HepG2 (cell line): ENCODE results near the gene RTN4RL2. TPM values are rescaled to one million over a fixed set of nuclear protein-coding genes. Genes with fewer than 3 reads are reported as not detected.

Source experiments
- CBX1 ChIP-seq: IDR thresholded peaks from one replicate; pipeline ENCODE4 v1.6.1; 2016; ENCODE audit warnings: antibody characterized with exemption, low read depth
- FOSL1 ChIP-seq: sonication (generic); formaldehyde crosslinking; IDR thresholded peaks from 2 replicates; pipeline ENCODE4 v1.9.0; 2021; ENCODE audit warnings: missing genetic modification reagents, borderline replicate concordance
- GABPA ChIP-seq, 2 experiments: IDR thresholded peaks; 2 replicates each; pipeline ENCODE4 v1.6.1; 2011 to 2016; ENCODE audit warnings: low read depth in 2 of 2, low read length in 1 of 2, missing biosample characterization in 1 of 2, missing genetic modification characterization in 1 of 2
- GLI4 ChIP-seq: sonication (generic); formaldehyde crosslinking; IDR thresholded peaks from 2 replicates; pipeline ENCODE4 v1.5.1; 2020; ENCODE audit warnings: missing genetic modification reagents, mild to moderate bottlenecking, moderate library complexity, borderline replicate concordance
- JARID2 ChIP-seq: sonication (generic); formaldehyde crosslinking; IDR thresholded peaks from 2 replicates; pipeline ENCODE4 v1.8.1; 2023; ENCODE audit warnings: missing genetic modification reagents, inconsistent platforms; ENCODE audit not compliant: insufficient replicate concordance
- NR0B2 ChIP-seq: sonication (generic); formaldehyde crosslinking; IDR thresholded peaks from 2 replicates; pipeline ENCODE4 v1.4.0; 2020; ENCODE audit warnings: mild to moderate bottlenecking, missing genetic modification reagents
- PBX3 ChIP-seq: sonication (generic); formaldehyde crosslinking; IDR thresholded peaks from 2 replicates; pipeline ENCODE4 v1.8.1; 2023; ENCODE audit warnings: missing genetic modification reagents, inconsistent platforms, borderline replicate concordance
- PHB2 ChIP-seq: fragments of 450-650 bp; IDR thresholded peaks from 2 replicates; pipeline ENCODE4 v1.6.1; 2018; ENCODE audit not compliant: partially characterized antibody
- RFX3 ChIP-seq: IDR thresholded peaks from 2 replicates; pipeline ENCODE4 v1.6.1; 2016; ENCODE audit warnings: missing biosample characterization, missing genetic modification reagents
- RFXANK ChIP-seq: IDR thresholded peaks from 2 replicates; pipeline ENCODE4 v1.6.1; 2016
- RNF2 ChIP-seq: fragments of 450-650 bp; conservative IDR thresholded peaks from 2 replicates; pipeline ENCODE4 v1.6.1; 2016; ENCODE audit warnings: low read depth
- RXRA ChIP-seq: sonication (generic); formaldehyde crosslinking; IDR thresholded peaks from 2 replicates; pipeline ENCODE4 v1.5.1; 2020; ENCODE audit warnings: missing genetic modification reagents
- SMYD3 ChIP-seq: sonication (generic); formaldehyde crosslinking; IDR thresholded peaks from 2 replicates; pipeline ENCODE4 v1.8.1; 2023; ENCODE audit warnings: mild to moderate bottlenecking, missing genetic modification reagents
- TAF15 ChIP-seq: fragments of 200-400 bp; formaldehyde crosslinking; IDR thresholded peaks from one replicate; pipeline ENCODE4 v1.6.1; 2018; ENCODE audit warnings: mild to moderate bottlenecking, low read depth, low read length; ENCODE audit not compliant: poor library complexity, severe bottlenecking
- TBX3 ChIP-seq: fragments of 450-650 bp; IDR thresholded peaks from 2 replicates; pipeline ENCODE4 v1.6.1; 2017; ENCODE audit warnings: antibody characterized with exemption, mild to moderate bottlenecking, inconsistent platforms, borderline replicate concordance
- ZBTB38 ChIP-seq: sonication (generic); formaldehyde crosslinking; IDR thresholded peaks from 2 replicates; pipeline ENCODE4 v1.5.1; 2020; ENCODE audit warnings: mild to moderate bottlenecking, missing genetic modification reagents
- ZFP37 ChIP-seq: sonication (generic); formaldehyde crosslinking; IDR thresholded peaks from 2 replicates; pipeline ENCODE4 v1.4.0; 2020; ENCODE audit warnings: missing genetic modification reagents, borderline replicate concordance
- ZMYM3 ChIP-seq: sonication (generic); formaldehyde crosslinking; IDR thresholded peaks from 2 replicates; pipeline ENCODE4 v1.5.1; 2020; ENCODE audit warnings: mild to moderate bottlenecking, missing genetic modification reagents
- ZNF251 ChIP-seq: sonication (generic); formaldehyde crosslinking; IDR thresholded peaks from 2 replicates; pipeline ENCODE4 v1.9.0; 2021; ENCODE audit warnings: mild to moderate bottlenecking, missing genetic modification reagents
- ZNF260 ChIP-seq: sonication (generic); formaldehyde crosslinking; IDR thresholded peaks from 2 replicates; pipeline ENCODE4 v1.4.0; 2020; ENCODE audit warnings: missing genetic modification reagents, low read depth, mild to moderate bottlenecking, borderline replicate concordance
- ZNF343 ChIP-seq: sonication (generic); formaldehyde crosslinking; IDR thresholded peaks from 2 replicates; pipeline ENCODE4 v1.4.0; 2020; ENCODE audit warnings: mild to moderate bottlenecking, missing genetic modification reagents
- ZNF703 ChIP-seq: sonication (generic); formaldehyde crosslinking; IDR thresholded peaks from 2 replicates; pipeline ENCODE4 v1.5.1; 2020; ENCODE audit warnings: missing genetic modification reagents, mild to moderate bottlenecking, moderate library complexity, borderline replicate concordance
- ZNF737 ChIP-seq: sonication (generic); formaldehyde crosslinking; IDR thresholded peaks from 2 replicates; pipeline ENCODE4 v1.5.0; 2020; ENCODE audit warnings: missing genetic modification reagents, mild to moderate bottlenecking, borderline replicate concordance
- ZNF766 ChIP-seq: sonication (generic); formaldehyde crosslinking; IDR thresholded peaks from 2 replicates; pipeline ENCODE4 v1.5.0; 2020; ENCODE audit warnings: missing genetic modification reagents, borderline replicate concordance
- ZNF770 ChIP-seq: sonication (generic); formaldehyde crosslinking; IDR thresholded peaks from 2 replicates; pipeline ENCODE4 v1.5.0; 2020; ENCODE audit warnings: mild to moderate bottlenecking, missing genetic modification reagents
- ZNF780A ChIP-seq: sonication (generic); formaldehyde crosslinking; IDR thresholded peaks from 2 replicates; pipeline ENCODE4 v1.8.0; 2022; ENCODE audit warnings: mild to moderate bottlenecking, missing genetic modification reagents, moderate library complexity
- ZNF788 ChIP-seq: sonication (generic); formaldehyde crosslinking; IDR thresholded peaks from 2 replicates; pipeline ENCODE4 v1.5.0; 2020; ENCODE audit warnings: mild to moderate bottlenecking, missing genetic modification reagents, borderline replicate concordance
- polyA plus RNA-seq, 8 experiments: library from polyadenylated mRNA; depleted of rRNA in 3 of 8; stranded (reverse) in 7 of 8; unstranded in 1 of 8; fragments of >200 nt; fragmentation: Illumina TruSeq in 4 of 8; extraction: Trizol in 4 of 8; gene quantifications; 2 replicates each; pipeline versions ENCODE4 v1.2.1 to v1.2.3, GENCODE V29; 2011 to 2016; ENCODE audit warnings: low read depth in 4 of 8, missing spikeins in 1 of 8, mixed read lengths in 1 of 8; ENCODE audit not compliant: insufficient read depth in 1 of 8
- total RNA-seq, 5 experiments: library from RNA; depleted of rRNA; stranded (reverse); fragments of >200 nt; fragmentation: Illumina TruSeq; extraction: Trizol; gene quantifications; 2 replicates each; pipeline ENCODE4 v1.2.3, GENCODE V29; 2016; ENCODE audit warnings: low read depth in 1 of 5

The RTN4RL2 gene
- total and polyA plus RNA-seq, 2 of the 13 experiments (the other 11 are each of a cell fraction or from before 2014, with no cell fraction given), result 1.3 to 4.3 TPM

- TF ChIP-seq TBX3 (0 out of 2 replicates have a peak, but pooled peaks have one; percentile 40), SMYD3 (CRISPR knock-in tag) (no peak), ZMYM3 (CRISPR knock-in tag) (peak; percentile 74; the same call in 1 of the 2 replicates), JARID2 (CRISPR knock-in tag) (no peak), CBX1 (no peak), ZNF251 (CRISPR knock-in tag) (no peak), ZNF343 (CRISPR knock-in tag) (no peak), FOSL1 (peak; percentile 69; the same call in 1 of the 2 replicates), PHB2 (no peak), ZNF737 (CRISPR knock-in tag) (no peak), TAF15 (no peak), ZNF260 (CRISPR knock-in tag) (no peak), RNF2 (no peak), GLI4 (CRISPR knock-in tag) (no peak), ZNF788 (CRISPR knock-in tag) (no peak), ZNF770 (CRISPR knock-in tag) (no peak), RFX3 (CRISPR knock-in tag) (no peak), RFXANK (0 out of 2 replicates have a peak, but pooled peaks have one; percentile 44), ZBTB38 (CRISPR knock-in tag) (no peak), GABPA (IDR thresholded peaks at IDR 0.05; ENCODE audit: low read depth, low read length) (no peak), GABPA (CRISPR knock-in tag; IDR thresholded peaks at IDR 0.05; ENCODE audit: low read depth) (0 out of 2 replicates have a peak, but pooled peaks have one; percentile 23), NR0B2 (CRISPR knock-in tag) (no peak), PBX3 (CRISPR knock-in tag) (no peak), ZNF780A (CRISPR knock-in tag) (no peak), ZFP37 (CRISPR knock-in tag) (no peak), ZNF703 (CRISPR knock-in tag) (no peak), ZNF766 (no peak), RXRA (peak; percentile 21; the same call in 1 of the 2 replicates)
Measured at GRCh38 chr11:57434640-57435546, 25.4 kb upstream of the RTN4RL2 start (continued).
